Breast epithelium (tissue), 4 donors: ENCODE measurements around the gene CLCNKB. TPM values are rescaled to one million over a fixed set of nuclear protein-coding genes. Genes with fewer than 3 reads are reported as not detected.

ENCODE experiments used
- DNase-seq, 2 donors: peaks; one replicate each; pipeline ENCODE4 v3.0.0-alpha.2; 2019; ENCODE audit warnings: low spot score in 2 of 2
- H3K27ac ChIP-seq, 2 donors: fragments of 200-600 bp; sonication (generic) in 1 of 2; one replicate each; pipeline ENCODE4 v1.5.1; 2016 to 2019; ENCODE audit warnings: mild to moderate bottlenecking in 1 of 2
- H3K27me3 ChIP-seq, 2 donors: fragments of 200-600 bp; sonication (generic) in 1 of 2; one replicate each; pipeline versions ENCODE4 v1.5.1 to v1.6.0; 2017 to 2019; ENCODE audit warnings: control low read depth in 1 of 2, mild to moderate bottlenecking in 1 of 2
- H3K36me3 ChIP-seq: fragments of 200-600 bp; one replicate; pipeline ENCODE4 v1.5.1; 2019
- H3K4me1 ChIP-seq, 2 donors: fragments of 200-600 bp; sonication (generic); one replicate each; pipeline ENCODE4 v1.5.1; 2016 to 2019; ENCODE audit warnings: control low read depth in 1 of 2
- H3K4me3 ChIP-seq, 3 donors: fragments of 200-600 bp; sonication (generic); 1 replicate in 2 of 3; 2 replicates in 1 of 3; pipeline ENCODE4 v1.5.1; 2016 to 2019; ENCODE audit warnings: mild to moderate bottlenecking in 3 of 3, moderate library complexity in 2 of 3
- H3K9me3 ChIP-seq, 2 donors: fragments of 200-600 bp; sonication (generic) in 1 of 2; one replicate each; pipeline ENCODE4 v1.5.1; 2016 to 2019; ENCODE audit warnings: control low read depth in 1 of 2
- POLR2A ChIP-seq: fragments of 450-650 bp; IDR thresholded peaks from one replicate; pipeline ENCODE4 v1.6.1; 2016; ENCODE audit warnings: antibody characterized with exemption, mild to moderate bottlenecking, moderate library complexity
- POLR2AphosphoS5 ChIP-seq, 3 donors: sonication (generic); formaldehyde crosslinking; IDR thresholded peaks; one replicate each; pipeline ENCODE4 v1.6.1; 2017; ENCODE audit warnings: antibody characterized with exemption in 3 of 3
- intact Hi-C: fragments of 100-400 bp; cut with DNase I; formaldehyde crosslinking; loops from one replicate; pipeline ENCODE4 v1.15.1; 2023; ENCODE audit warnings: low total_unique reads
- total RNA-seq, 3 donors: library from RNA; depleted of rRNA; stranded (reverse); fragments of >200 nt; gene quantifications; one replicate each; pipeline ENCODE4 v1.1.0, GENCODE V29; 2016
- TF ChIP-seq, protein P1 (sequence below), 3 donors: fragments of 450-650 bp; IDR thresholded peaks; one replicate each; pipeline ENCODE4 v1.5.1; 2016 to 2017; ENCODE audit warnings: antibody characterized with exemption in 3 of 3, mild to moderate bottlenecking in 3 of 3, moderate library complexity in 3 of 3

CLCNKB gene
- total RNA-seq, 3 donors from 2014 or later, result 0.32 to 0.88 (median 0.33) TPM

DNA sequence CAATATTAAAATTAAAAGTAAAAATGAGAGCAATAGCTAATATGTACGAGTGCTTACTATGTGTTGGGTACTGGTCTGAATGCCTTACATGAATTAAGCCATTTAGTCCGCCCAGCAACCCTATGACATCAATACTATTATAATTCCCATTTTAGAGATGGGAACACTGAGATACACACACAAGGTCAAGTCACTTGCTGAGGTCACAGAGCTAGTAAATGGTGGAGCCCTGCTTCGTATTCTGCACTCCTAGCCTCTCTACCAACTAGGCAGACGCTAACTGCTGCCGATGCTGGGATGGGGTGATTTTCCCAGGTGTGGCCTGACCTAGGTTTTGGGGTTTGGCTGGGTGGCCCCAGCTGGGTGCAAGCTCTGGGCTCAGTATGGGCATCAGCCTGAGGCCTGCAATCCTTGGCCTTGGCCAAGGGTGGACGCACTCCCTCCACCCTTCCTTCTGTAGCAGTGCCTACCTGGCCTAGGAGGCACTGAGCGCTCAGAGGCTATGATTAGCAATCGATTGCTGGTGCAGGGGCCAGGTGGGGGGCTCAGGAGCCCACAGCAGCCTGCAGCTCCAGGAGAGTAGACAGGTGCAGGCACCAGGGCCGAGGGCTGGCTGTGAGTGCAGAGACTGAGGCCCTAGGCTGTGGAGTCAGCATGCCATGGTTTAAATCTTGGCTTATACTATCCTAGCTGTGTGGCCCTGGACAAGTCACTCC lies 27.2 kb downstream of the CLCNKB start:
- no peak for TF ChIP-seq POLR2AphosphoS5 (IDR thresholded peaks at IDR 0.05)
- no peak for DNase-seq
- Histone ChIP-seq H3K27me3 (no peaks in the 10 kb centered on the region), H3K4me1 (peaks cover 7 to 10% of the 10 kb centered on the region in 2 donors), H3K9me3 (no peaks in the 10 kb centered on the region), H3K4me3 (no peak overlapping the region), H3K27ac (no peak overlapping the region), H3K36me3 (no peaks in the 10 kb centered on the region)
- intact Hi-C loops, result no loop called here

DNA sequence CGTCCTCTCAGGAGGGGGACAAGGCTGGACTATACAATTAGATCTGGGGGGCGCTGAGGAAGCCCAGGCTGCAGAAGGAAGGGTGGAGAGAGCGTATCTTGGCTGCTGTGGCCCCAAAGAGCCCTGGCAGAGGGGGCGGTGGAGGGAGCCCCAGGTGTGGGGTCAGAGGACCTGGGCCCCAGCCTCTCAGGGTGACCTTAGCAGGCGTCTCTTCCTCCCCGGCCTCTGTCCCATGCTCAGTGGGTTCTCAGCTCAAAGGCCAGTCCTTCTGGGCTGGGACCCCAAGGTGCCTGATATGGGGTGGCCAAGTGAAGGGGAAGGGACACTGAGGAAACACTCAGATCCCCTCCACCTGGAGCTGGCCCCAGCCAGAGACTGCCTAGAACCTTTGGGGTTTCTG lies 28.0 kb downstream of the CLCNKB start:
- Histone ChIP-seq H3K4me1 (peaks cover 7 to 10% of the 10 kb centered on the region in 2 donors), H3K36me3 (no peaks in the 10 kb centered on the region), H3K27ac (no peak overlapping the region), H3K4me3 (no peak overlapping the region), H3K27me3 (no peaks in the 10 kb centered on the region), H3K9me3 (no peaks in the 10 kb centered on the region)
- intact Hi-C loops, result no loop called here
- no peak for DNase-seq
- no peak for TF ChIP-seq POLR2AphosphoS5 (IDR thresholded peaks at IDR 0.05)
- no peak for TF ChIP-seq POLR2A
- TF ChIP-seq, protein P1, sequence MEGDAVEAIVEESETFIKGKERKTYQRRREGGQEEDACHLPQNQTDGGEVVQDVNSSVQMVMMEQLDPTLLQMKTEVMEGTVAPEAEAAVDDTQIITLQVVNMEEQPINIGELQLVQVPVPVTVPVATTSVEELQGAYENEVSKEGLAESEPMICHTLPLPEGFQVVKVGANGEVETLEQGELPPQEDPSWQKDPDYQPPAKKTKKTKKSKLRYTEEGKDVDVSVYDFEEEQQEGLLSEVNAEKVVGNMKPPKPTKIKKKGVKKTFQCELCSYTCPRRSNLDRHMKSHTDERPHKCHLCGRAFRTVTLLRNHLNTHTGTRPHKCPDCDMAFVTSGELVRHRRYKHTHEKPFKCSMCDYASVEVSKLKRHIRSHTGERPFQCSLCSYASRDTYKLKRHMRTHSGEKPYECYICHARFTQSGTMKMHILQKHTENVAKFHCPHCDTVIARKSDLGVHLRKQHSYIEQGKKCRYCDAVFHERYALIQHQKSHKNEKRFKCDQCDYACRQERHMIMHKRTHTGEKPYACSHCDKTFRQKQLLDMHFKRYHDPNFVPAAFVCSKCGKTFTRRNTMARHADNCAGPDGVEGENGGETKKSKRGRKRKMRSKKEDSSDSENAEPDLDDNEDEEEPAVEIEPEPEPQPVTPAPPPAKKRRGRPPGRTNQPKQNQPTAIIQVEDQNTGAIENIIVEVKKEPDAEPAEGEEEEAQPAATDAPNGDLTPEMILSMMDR (IDR thresholded peaks at IDR 0.05), result no peak

DNA sequence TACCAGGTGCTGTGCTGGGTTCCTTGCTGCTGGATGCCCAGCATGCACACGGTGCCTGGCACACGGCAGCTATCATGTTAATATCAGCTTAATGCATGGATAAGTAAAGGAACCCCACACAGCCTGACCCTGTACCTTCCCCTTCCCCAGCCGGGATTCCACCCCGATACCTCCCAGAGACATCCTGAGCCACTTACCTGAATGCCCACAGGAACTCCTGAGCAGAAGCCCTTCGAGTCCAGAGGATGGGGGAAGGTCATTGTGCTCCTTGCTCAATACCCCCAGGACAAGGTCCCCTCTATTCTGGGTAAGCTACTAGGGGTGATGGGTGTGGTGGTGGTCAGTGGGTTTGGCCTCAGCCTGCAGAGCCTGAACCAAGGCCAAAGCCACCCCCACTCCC lies 28.5 kb downstream of the CLCNKB start:
- DNase-seq, result no peak
- Histone ChIP-seq H3K36me3 (no peaks in the 10 kb centered on the region), H3K4me1 (peaks cover 7 to 10% of the 10 kb centered on the region in 2 donors), H3K4me3 (no peak overlapping the region), H3K9me3 (no peaks in the 10 kb centered on the region), H3K27me3 (no peaks in the 10 kb centered on the region), H3K27ac (no peak overlapping the region)
- intact Hi-C loops, result no loop called here
- TF ChIP-seq POLR2AphosphoS5 (IDR thresholded peaks at IDR 0.05), result no peak
- TF ChIP-seq, protein P1 (IDR thresholded peaks at IDR 0.05), result no peak
- TF ChIP-seq POLR2A, result no peak

DNA sequence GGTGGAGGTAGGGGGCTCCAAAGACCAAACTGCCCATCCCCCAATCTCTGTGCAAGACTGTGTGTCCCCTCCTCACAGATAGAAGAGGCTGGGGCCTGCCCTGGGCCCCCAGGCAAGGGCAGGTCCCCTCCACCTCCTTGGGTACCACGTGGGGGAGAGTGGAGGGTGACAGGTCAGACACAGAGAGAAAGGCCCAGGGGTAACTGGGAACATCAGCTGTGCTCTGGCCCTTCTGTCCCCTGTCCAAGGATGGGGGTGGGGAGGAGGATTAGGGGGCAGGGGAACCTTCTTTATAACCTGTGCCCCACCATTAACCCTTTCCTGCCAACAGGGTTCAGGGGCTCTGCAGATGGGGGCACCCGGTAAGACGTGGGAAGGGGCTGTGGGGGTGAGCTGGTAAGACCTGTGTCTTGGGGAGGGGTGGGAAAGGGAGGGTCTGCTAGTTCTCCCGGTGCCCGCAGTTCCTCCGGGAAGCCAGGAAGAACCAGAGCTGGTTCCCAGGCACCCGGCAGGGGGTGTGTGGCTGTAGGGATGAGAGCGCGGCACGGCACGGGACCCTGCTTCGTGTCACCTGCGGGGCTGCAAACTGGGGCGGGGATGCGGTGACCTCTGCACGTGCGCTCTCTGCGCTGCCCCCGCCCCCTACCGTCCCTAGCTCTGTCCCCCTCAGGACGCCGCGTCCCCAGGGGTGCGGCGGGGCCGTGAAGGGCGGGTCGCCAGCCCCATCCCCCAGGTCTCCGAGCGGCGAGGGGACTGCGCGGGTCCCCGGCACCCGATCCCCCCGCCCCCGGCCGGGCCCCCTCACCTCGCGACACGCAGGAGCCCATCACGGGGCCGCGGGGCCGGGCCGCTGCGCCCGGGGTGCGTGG lies 29.3 kb downstream of the CLCNKB start:
- intact Hi-C loops, result no loop called here
- Histone ChIP-seq H3K27me3 (no peaks in the 10 kb centered on the region), H3K4me3 (peak overlapping the region; percentile 31 to 73 (median 54)), H3K4me1 (peaks cover 7 to 10% of the 10 kb centered on the region in 2 donors), H3K36me3 (no peaks in the 10 kb centered on the region), H3K27ac (no peak overlapping the region), H3K9me3 (no peaks in the 10 kb centered on the region)
- no peak for TF ChIP-seq POLR2AphosphoS5 (IDR thresholded peaks at IDR 0.05)
- TF ChIP-seq POLR2A, result no peak
- TF ChIP-seq, protein P1 (IDR thresholded peaks at IDR 0.05), result no peak
- DNase-seq, result no peak

DNA sequence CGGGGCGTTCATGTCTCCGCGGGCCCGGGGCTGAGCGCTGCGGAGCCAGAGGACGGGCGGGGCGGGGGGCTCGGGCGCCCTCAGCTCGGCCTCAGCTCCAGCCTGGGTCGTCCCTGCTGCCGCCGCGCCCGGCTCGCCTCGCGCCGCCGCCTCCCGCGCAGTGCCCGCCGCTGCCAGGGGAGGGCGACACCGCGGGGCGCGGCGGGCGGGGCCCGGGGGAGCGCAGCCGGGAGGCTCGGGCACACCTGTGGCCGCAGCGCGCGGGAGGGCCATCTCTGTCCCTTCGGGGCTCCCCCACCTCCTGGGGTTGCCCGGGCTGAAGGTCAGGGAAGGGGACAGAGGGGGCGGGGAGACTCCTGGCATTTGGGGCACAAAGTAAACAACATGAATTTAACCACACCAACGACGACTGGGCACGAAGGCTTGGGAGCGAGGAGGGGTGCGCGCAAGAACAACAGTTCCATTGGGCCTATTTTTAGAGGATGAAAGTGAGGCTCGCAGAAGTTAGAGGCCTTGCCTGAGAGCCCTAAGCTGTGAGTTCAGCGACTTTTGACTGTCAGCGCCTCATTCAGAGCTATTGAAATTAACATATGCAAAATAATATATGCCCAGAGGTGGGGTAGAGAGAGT lies 30.0 kb downstream of the CLCNKB start, which contains the start of gene FAM131C:
Gene FAM131C (minus strand): TSS at position 162 of the 630 bp plus-strand sequence. CDS start 209 bp downstream, outside the sequence.
- Histone ChIP-seq H3K27me3 (no peaks in the 10 kb centered on the region), H3K9me3 (no peaks in the 10 kb centered on the region), H3K4me3 (peak within 1 kb of the TSS; percentile 31 to 73 (median 54)), H3K4me1 (peaks cover 5 to 7% of the 10 kb centered on the region in 2 donors), H3K36me3 (no peaks in the 10 kb centered on the region), H3K27ac (no peak within 1 kb of the TSS)
- DNase-seq, result no peak
- intact Hi-C loops, result no loop called here
- TF ChIP-seq, protein P1 (IDR thresholded peaks at IDR 0.05), result peak in 1 of 3 donors; percentile 65
- TF ChIP-seq POLR2AphosphoS5 (IDR thresholded peaks at IDR 0.05), result no peak
